Caco-2 (cell line): ENCODE data around the gene INO80B. TPM values are rescaled to one million over a fixed set of nuclear protein-coding genes. Genes with fewer than 3 reads are reported as not detected.

Experiments
- BruUV-seq: library from RNA; stranded (reverse); fragments of 400-500 nt; replicated peaks from 2 replicates; lab custom pipeline; 2021; lab: Mats Ljungman, UMichigan
- CTCF ChIA-PET: fragments of 300-600 bp; sonication (Branson Sonifier 250); formaldehyde crosslinking; loops from one replicate; lab custom pipeline; 2022; ENCODE audit warnings: antibody characterized with exemption; lab: Charles Lee
- POLR2A ChIA-PET: fragments of 300-600 bp; sonication (Branson Sonifier 250); formaldehyde crosslinking; loops from one replicate; lab custom pipeline; 2022; ENCODE audit warnings: antibody characterized with exemption; lab: Charles Lee
- DNase-seq, 2 experiments: peaks; one replicate each; pipeline versions ENCODE4 v3.0.0 to v3.0.0-alpha.2; 2020 to 2022
- H3K27me3 ChIP-seq: replicated peaks from 2 replicates; pipeline ENCODE4 v1.6.0; 2011; ENCODE audit warnings: low read length; ENCODE audit not compliant: control insufficient read depth, insufficient read depth
- H3K36me3 ChIP-seq: 2 replicates; pipeline ENCODE4 v1.5.1; 2011; ENCODE audit warnings: low read length; ENCODE audit not compliant: control insufficient read depth, insufficient read depth
- H3K4me1 ChIP-seq: fragments of 250-450 bp; sonication (Bioruptor Pico); 2 replicates; pipeline ENCODE4 v1.5.1; 2020; ENCODE audit warnings: mild to moderate bottlenecking
- H3K4me3 ChIP-seq: 2 replicates; pipeline ENCODE4 v1.5.1; 2011; ENCODE audit warnings: low read depth, mild to moderate bottlenecking, control low read depth, low read length
- H3K9me3 ChIP-seq: fragments of 250-450 bp; sonication (Bioruptor Pico); 2 replicates; pipeline ENCODE4 v1.5.1; 2020; ENCODE audit warnings: mild to moderate bottlenecking, moderate library complexity
- H3K27ac Mint-ChIP-seq: one replicate; pipeline ENCODE4 v1.8.0; 2022; ENCODE audit warnings: mixed read lengths; ENCODE audit not compliant: unreplicated experiment
- H3K27me3 Mint-ChIP-seq: one replicate; pipeline ENCODE4 v1.8.0; 2022; ENCODE audit warnings: mixed read lengths; ENCODE audit not compliant: insufficient read depth, unreplicated experiment
- H3K36me3 Mint-ChIP-seq: one replicate; pipeline ENCODE4 v1.8.0; 2022; ENCODE audit warnings: mild to moderate bottlenecking, mixed read lengths; ENCODE audit not compliant: insufficient read depth, unreplicated experiment
- H3K4me1 Mint-ChIP-seq: one replicate; pipeline ENCODE4 v1.8.0; 2022; ENCODE audit warnings: low read depth, mixed read lengths; ENCODE audit not compliant: unreplicated experiment
- H3K4me3 Mint-ChIP-seq: one replicate; pipeline ENCODE4 v1.8.0; 2022; ENCODE audit warnings: mild to moderate bottlenecking, moderate library complexity, mixed read lengths; ENCODE audit not compliant: unreplicated experiment
- H3K9me3 Mint-ChIP-seq: one replicate; pipeline ENCODE4 v1.8.0; 2022; ENCODE audit warnings: mixed read lengths; ENCODE audit not compliant: unreplicated experiment
- intact Hi-C: fragments of 100-400 bp; cut with micrococcal nuclease; formaldehyde crosslinking; loops from one replicate; pipeline ENCODE4 v1.10.0; 2022; ENCODE audit not compliant: unreplicated experiment
- total RNA-seq: library from RNA; stranded (reverse); gene quantifications from 2 replicates; pipeline ENCODE4 v1.2.3, GENCODE V29; 2022
- TF ChIP-seq, protein P1 (sequence below), 2 experiments: fragments of 200-600 bp in 1 of 2; IDR thresholded peaks; 1 replicate in 1 of 2; 2 replicates in 1 of 2; pipeline versions ENCODE4 v1.5.1 to v1.8.0; 2011 to 2022; ENCODE audit warnings: antibody characterized with exemption in 1 of 2, control low read depth in 1 of 2, inconsistent platforms in 1 of 2, low read depth in 1 of 2, low read length in 1 of 2, mild to moderate bottlenecking in 1 of 2, moderate library complexity in 1 of 2; ENCODE audit not compliant: insufficient read depth in 1 of 2, severe bottlenecking in 1 of 2, unreplicated experiment in 1 of 2

INO80B gene
- total RNA-seq, 1 experiment from 2014 or later: 25.2 TPM

DNA sequence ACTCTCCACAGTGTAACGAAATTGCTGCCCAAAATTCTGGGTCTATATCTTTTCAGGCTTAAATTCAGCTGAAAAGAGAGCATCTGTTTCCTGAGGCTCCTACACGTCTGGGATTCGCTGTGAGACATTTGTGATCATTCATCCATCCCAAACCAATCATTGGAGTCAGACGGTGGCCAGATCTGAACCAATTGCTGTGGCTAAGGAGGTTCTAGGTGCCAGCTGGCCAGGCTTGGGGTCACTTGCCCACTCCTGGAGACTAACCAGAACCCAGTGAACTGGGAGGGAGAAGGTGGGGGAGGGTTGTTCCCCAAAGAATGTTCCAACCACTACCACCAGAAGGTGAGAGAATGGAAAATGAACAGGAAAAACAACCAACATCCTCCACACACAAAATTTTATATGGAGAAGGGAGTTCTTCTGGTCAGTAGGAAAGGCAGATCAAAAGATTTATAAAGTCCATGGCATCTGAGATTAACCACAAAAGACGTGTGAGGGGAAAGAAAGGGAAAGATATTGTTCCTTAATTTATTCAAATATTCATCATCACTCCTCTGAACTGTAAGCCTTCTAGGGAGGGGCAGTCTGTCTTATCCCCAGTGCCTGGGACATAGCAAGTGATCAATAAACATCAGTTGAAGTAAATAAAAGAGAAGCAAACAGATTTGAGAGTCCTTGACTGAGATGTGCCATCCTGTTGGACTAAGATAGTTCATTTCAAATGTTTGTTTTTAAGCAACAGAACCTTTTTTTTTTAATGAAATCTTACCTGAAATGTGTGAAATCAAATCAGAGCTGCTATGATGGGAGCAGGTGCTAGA lies 10.2 kb upstream of the INO80B start:
- no peaks in the 10 kb centered on the region for H3K27me3 ChIP-seq
- Mint-ChIP-seq H3K27ac (no peak overlapping the region), H3K4me3 (no peak overlapping the region), H3K36me3 (peaks cover 32% of the 10 kb centered on the region), H3K9me3 (no peaks in the 10 kb centered on the region), H3K27me3 (no peaks in the 10 kb centered on the region), H3K4me1 (peaks cover 16% of the 10 kb centered on the region)
- no peaks in the 10 kb centered on the region for H3K9me3 ChIP-seq
- ChIA-PET CTCF (no interaction called here), POLR2A (no interaction called here)
- H3K36me3 ChIP-seq: no peaks in the 10 kb centered on the region; the same call in none of the 2 replicates
- no TSS peak for BruUV-seq
- no peak for DNase-seq
- intact Hi-C loops: no loop called here
- no peak overlapping the region for H3K4me3 ChIP-seq
- TF ChIP-seq, protein P1, sequence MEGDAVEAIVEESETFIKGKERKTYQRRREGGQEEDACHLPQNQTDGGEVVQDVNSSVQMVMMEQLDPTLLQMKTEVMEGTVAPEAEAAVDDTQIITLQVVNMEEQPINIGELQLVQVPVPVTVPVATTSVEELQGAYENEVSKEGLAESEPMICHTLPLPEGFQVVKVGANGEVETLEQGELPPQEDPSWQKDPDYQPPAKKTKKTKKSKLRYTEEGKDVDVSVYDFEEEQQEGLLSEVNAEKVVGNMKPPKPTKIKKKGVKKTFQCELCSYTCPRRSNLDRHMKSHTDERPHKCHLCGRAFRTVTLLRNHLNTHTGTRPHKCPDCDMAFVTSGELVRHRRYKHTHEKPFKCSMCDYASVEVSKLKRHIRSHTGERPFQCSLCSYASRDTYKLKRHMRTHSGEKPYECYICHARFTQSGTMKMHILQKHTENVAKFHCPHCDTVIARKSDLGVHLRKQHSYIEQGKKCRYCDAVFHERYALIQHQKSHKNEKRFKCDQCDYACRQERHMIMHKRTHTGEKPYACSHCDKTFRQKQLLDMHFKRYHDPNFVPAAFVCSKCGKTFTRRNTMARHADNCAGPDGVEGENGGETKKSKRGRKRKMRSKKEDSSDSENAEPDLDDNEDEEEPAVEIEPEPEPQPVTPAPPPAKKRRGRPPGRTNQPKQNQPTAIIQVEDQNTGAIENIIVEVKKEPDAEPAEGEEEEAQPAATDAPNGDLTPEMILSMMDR (IDR thresholded peaks at IDR 0.05; ENCODE audit: insufficient read depth in 1 of 2, low read depth in 1 of 2, low read length in 1 of 2, severe bottlenecking in 1 of 2, unreplicated experiment in 1 of 2): no peak
- peaks cover 29% of the 10 kb centered on the region for H3K4me1 ChIP-seq

DNA sequence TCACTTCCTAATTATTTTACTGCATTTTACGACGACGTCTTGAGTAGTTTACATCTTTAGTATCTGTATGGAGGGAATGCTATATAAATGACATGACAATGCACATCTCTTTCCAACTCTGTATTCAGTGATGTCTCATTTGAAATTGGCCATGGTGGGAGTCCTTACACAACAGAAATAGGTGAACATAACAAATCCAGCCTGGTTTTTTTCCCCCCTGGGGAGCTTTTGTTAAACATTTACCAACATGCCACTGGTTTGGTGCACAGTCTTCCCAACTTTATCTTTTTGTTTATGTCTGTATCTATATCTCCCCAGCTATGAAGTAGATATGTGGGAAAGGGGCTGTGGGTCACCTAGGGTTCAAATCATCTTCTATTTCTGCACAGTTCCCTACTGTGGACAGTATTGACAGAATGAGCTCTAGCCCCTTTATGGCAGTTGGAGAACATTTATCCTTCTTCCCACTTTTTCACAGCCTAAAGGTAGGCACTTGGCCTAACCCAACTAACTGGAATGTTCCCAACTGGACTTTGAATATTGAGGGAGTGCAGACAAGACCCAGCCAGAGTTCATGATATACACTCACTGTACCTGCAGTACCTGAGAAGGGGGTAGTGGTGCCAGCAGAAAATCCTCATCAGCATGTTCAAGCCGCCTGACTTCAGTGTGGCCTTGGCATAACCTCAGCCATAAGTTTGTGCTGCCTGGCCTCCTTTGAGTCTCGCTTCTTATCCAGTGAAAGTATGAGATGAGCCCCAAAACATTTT lies 7.5 kb upstream of the INO80B start:
- no peaks in the 10 kb centered on the region for H3K27me3 ChIP-seq
- Mint-ChIP-seq H3K4me3 (no peak overlapping the region), H3K36me3 (peaks cover 9% of the 10 kb centered on the region), H3K9me3 (no peaks in the 10 kb centered on the region), H3K27me3 (no peaks in the 10 kb centered on the region), H3K4me1 (peaks cover 31% of the 10 kb centered on the region), H3K27ac (no peak overlapping the region)
- H3K4me1 ChIP-seq: peaks cover 43% of the 10 kb centered on the region
- intact Hi-C loops: no loop called here
- no peak for DNase-seq
- no peak overlapping the region for H3K4me3 ChIP-seq
- no TSS peak for BruUV-seq
- H3K36me3 ChIP-seq: no peaks in the 10 kb centered on the region
- CTCF ChIA-PET: no interaction called here
- H3K9me3 ChIP-seq: no peaks in the 10 kb centered on the region
- POLR2A ChIA-PET: no interaction called here
- TF ChIP-seq, protein P1 (IDR thresholded peaks at IDR 0.05; ENCODE audit: insufficient read depth in 1 of 2, low read depth in 1 of 2, low read length in 1 of 2, severe bottlenecking in 1 of 2, unreplicated experiment in 1 of 2): no peak

DNA sequence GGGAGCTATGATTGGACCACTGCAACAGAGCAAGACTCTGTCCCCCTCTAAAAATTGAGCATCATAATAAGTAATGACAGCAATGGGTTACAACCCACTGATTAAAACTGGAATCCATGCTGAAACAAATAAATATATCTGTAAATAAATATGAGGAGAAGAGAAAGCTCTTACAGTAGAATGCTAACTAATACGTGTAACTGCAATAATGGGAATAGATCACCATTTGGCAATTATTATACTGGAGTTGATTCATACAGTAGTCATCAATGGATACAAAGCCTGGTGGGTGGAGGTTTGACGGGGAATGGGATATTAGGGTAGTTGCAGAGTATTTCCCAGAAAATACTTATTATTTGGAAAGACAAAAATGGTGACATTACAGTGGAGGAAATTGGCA lies 6.1 kb upstream of the INO80B start:
- H3K4me3 Mint-ChIP-seq: no peak overlapping the region
- Histone ChIP-seq H3K27me3 (no peaks in the 10 kb centered on the region), H3K4me1 (peaks cover 41% of the 10 kb centered on the region), H3K36me3 (no peaks in the 10 kb centered on the region), H3K9me3 (no peaks in the 10 kb centered on the region), H3K4me3 (no peak overlapping the region)
- H3K27ac Mint-ChIP-seq: no peak overlapping the region
- peaks cover 7% of the 10 kb centered on the region for H3K36me3 Mint-ChIP-seq
- H3K4me1 Mint-ChIP-seq: peaks cover 38% of the 10 kb centered on the region
- H3K9me3 Mint-ChIP-seq: no peaks in the 10 kb centered on the region
- ChIA-PET CTCF (no interaction called here), POLR2A (no interaction called here)
- BruUV-seq: no TSS peak
- DNase-seq: no peak
- TF ChIP-seq, protein P1 (IDR thresholded peaks at IDR 0.05; ENCODE audit: insufficient read depth in 1 of 2, low read depth in 1 of 2, low read length in 1 of 2, severe bottlenecking in 1 of 2, unreplicated experiment in 1 of 2): no peak
- intact Hi-C loops: no loop called here
- no peaks in the 10 kb centered on the region for H3K27me3 Mint-ChIP-seq
